Panc1 (cell line): Measurements from ENCODE around the gene RNF41. TPM values are rescaled to one million over a fixed set of nuclear protein-coding genes. Genes with fewer than 3 reads are reported as not detected.

ENCODE experiments used
- ATAC-seq: fragments of 200-7000 bp; cut with Tn5 transposase; 2 replicates; pipeline ENCODE4 v1.9.1; 2020; ENCODE audit warnings: mild to moderate bottlenecking, moderate library complexity
- BruUV-seq: library from RNA; stranded (reverse); fragments of 400-500 nt; replicated peaks from 2 replicates; lab custom pipeline; 2021; lab: Mats Ljungman, UMichigan
- CTCF ChIA-PET: fragments of 300-600 bp; sonication (Branson Sonifier 250); formaldehyde crosslinking; loops from one replicate; lab custom pipeline; 2022; ENCODE audit warnings: antibody characterized with exemption; lab: Charles Lee
- POLR2A ChIA-PET: fragments of 300-600 bp; sonication (Branson Sonifier 250); formaldehyde crosslinking; loops from one replicate; lab custom pipeline; 2022; ENCODE audit warnings: antibody characterized with exemption; lab: Charles Lee
- DNase-seq: peaks from one replicate; pipeline ENCODE4 v3.0.0-alpha.2; 2010; ENCODE audit warnings: low read depth, low spot score
- H3K27ac ChIP-seq: 2 replicates; pipeline ENCODE4 v1.5.1; 2011; ENCODE audit warnings: mild to moderate bottlenecking, low read length, inconsistent platforms
- H3K27me3 ChIP-seq: fragments of 200-500 bp; sonication (Bioruptor generic); 2 replicates; pipeline ENCODE4 v1.6.0; 2014; ENCODE audit warnings: low read length, inconsistent platforms; ENCODE audit not compliant: control insufficient read depth, insufficient read depth
- H3K36me3 ChIP-seq: fragments of 200-500 bp; sonication (Bioruptor generic); 2 replicates; pipeline ENCODE4 v1.5.1; 2014; ENCODE audit warnings: inconsistent platforms, mild to moderate bottlenecking, low read length, moderate library complexity; ENCODE audit not compliant: control insufficient read depth, insufficient read depth
- H3K4me1 ChIP-seq: 2 replicates; pipeline ENCODE4 v1.5.1; 2011; ENCODE audit warnings: inconsistent platforms, mild to moderate bottlenecking, low read length, moderate library complexity; ENCODE audit not compliant: control insufficient read depth, insufficient read depth
- H3K4me3 ChIP-seq, 2 experiments: 2 replicates each; pipeline ENCODE4 v1.5.1; 2011 to 2012; ENCODE audit warnings: low read depth in 2 of 2, low read length in 2 of 2, mild to moderate bottlenecking in 2 of 2, inconsistent platforms in 1 of 2, moderate library complexity in 1 of 2
- H3K9me3 ChIP-seq: fragments of 200-500 bp; sonication (Bioruptor generic); 2 replicates; pipeline ENCODE4 v1.5.1; 2014; ENCODE audit warnings: low read depth, mild to moderate bottlenecking, inconsistent platforms, low read length, moderate library complexity; ENCODE audit not compliant: control insufficient read depth, insufficient read depth
- POLR2AphosphoS5 ChIP-seq: IDR thresholded peaks from 2 replicates; pipeline ENCODE4 v1.6.1; 2012; ENCODE audit warnings: mild to moderate bottlenecking, low read depth, low read length, moderate library complexity
- SIN3A ChIP-seq: IDR thresholded peaks from 2 replicates; pipeline ENCODE4 v1.6.1; 2012; ENCODE audit warnings: low read depth, mild to moderate bottlenecking, low read length, moderate library complexity, borderline replicate concordance; ENCODE audit not compliant: insufficient read depth
- TCF7L2 ChIP-seq: IDR thresholded peaks from 2 replicates; pipeline ENCODE4 v1.6.1; 2011; ENCODE audit warnings: mild to moderate bottlenecking, low read depth, low read length, inconsistent platforms
- in situ Hi-C: cut with HindIII; loops from 2 replicates; pipeline ENCODE4 v1.10.0; 2016; ENCODE audit warnings: low sequenced_read_pairs, low pct_unique_long_range_greater_than_20kb
- intact Hi-C: fragments of 100-400 bp; cut with micrococcal nuclease; formaldehyde crosslinking; loops from one replicate; pipeline ENCODE4 v1.10.0; 2022; ENCODE audit not compliant: unreplicated experiment
- total RNA-seq: library from RNA; stranded (reverse); gene quantifications from one replicate; pipeline ENCODE4 v1.2.1, GENCODE V29; 2021; ENCODE audit not compliant: unreplicated experiment
- TF ChIP-seq, protein P1 (sequence below), 2 experiments: IDR thresholded peaks; 2 replicates each; pipeline ENCODE4 v1.6.1; 2011 to 2012; ENCODE audit warnings: low read depth in 2 of 2, control low read depth in 1 of 2, low read length in 1 of 2, mild to moderate bottlenecking in 1 of 2, moderate library complexity in 1 of 2; ENCODE audit not compliant: insufficient read depth in 1 of 2
- TF ChIP-seq, protein P2 (sequence below): fragments of 450-650 bp; IDR thresholded peaks from 2 replicates; pipeline ENCODE4 v1.5.1; 2017; ENCODE audit warnings: mild to moderate bottlenecking

RNF41 gene
- total RNA-seq, 1 experiment from 2014 or later: 35.3 TPM

DNA sequence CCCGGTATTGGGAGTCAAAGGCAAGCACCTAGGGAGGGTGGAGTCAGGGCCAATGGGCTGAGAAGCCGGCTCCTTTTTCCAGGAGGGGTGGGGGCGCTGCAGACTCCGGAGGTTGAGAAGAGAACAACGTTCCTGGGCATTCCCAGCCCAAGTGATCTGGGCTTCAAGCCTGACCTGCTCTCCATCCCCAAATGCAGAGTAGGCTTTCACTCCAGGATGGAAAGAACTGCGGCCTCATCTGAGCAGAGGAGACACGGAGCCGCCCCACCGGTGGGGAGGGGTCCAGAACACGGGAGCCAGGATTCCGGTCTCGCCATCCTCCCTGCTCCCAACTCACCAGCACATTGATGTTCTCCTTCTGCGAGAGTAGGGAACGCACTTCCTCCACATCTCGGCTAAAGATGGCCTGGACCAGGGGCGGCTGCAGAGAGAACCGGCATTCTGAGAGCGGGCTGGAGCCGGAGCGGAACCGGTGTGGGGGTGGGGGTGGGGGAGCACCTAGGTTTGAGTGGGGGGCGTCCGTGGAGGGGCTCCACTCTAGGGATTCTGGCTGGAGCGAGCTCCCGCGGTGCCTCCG lies 35.9 kb upstream of the RNF41 start:
- intact Hi-C loops: no loop called here
- in situ Hi-C loops: no loop called here
- no peaks in the 10 kb centered on the region for H3K27me3 ChIP-seq
- no peak for TF ChIP-seq TCF7L2
- TF ChIP-seq, protein P1, sequence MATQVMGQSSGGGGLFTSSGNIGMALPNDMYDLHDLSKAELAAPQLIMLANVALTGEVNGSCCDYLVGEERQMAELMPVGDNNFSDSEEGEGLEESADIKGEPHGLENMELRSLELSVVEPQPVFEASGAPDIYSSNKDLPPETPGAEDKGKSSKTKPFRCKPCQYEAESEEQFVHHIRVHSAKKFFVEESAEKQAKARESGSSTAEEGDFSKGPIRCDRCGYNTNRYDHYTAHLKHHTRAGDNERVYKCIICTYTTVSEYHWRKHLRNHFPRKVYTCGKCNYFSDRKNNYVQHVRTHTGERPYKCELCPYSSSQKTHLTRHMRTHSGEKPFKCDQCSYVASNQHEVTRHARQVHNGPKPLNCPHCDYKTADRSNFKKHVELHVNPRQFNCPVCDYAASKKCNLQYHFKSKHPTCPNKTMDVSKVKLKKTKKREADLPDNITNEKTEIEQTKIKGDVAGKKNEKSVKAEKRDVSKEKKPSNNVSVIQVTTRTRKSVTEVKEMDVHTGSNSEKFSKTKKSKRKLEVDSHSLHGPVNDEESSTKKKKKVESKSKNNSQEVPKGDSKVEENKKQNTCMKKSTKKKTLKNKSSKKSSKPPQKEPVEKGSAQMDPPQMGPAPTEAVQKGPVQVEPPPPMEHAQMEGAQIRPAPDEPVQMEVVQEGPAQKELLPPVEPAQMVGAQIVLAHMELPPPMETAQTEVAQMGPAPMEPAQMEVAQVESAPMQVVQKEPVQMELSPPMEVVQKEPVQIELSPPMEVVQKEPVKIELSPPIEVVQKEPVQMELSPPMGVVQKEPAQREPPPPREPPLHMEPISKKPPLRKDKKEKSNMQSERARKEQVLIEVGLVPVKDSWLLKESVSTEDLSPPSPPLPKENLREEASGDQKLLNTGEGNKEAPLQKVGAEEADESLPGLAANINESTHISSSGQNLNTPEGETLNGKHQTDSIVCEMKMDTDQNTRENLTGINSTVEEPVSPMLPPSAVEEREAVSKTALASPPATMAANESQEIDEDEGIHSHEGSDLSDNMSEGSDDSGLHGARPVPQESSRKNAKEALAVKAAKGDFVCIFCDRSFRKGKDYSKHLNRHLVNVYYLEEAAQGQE (IDR thresholded peaks at IDR 0.05; ENCODE audit: insufficient read depth in 1 of 2, low read depth in 2 of 2, low read length in 1 of 2): no peak
- TF ChIP-seq SIN3A: no peak
- ATAC-seq (peak; percentile 58), DNase-seq (no peak)
- BruUV-seq: no TSS peak
- CTCF ChIA-PET: interaction anchor here (0.6 kb wide), 3 partner anchors 9 to 306 kb away, joined by 3 read pairs; partner anchors contain the start of gene RNF41
- H3K9me3 ChIP-seq: no peaks in the 10 kb centered on the region
- peak overlapping the region; percentile 85 for H3K27ac ChIP-seq
- H3K4me3 ChIP-seq: peak overlapping the region; percentile 72 to 87
- peaks cover 14% of the 10 kb centered on the region for H3K36me3 ChIP-seq
- peaks cover 10% of the 10 kb centered on the region for H3K4me1 ChIP-seq
- POLR2A ChIA-PET: no interaction called here

DNA sequence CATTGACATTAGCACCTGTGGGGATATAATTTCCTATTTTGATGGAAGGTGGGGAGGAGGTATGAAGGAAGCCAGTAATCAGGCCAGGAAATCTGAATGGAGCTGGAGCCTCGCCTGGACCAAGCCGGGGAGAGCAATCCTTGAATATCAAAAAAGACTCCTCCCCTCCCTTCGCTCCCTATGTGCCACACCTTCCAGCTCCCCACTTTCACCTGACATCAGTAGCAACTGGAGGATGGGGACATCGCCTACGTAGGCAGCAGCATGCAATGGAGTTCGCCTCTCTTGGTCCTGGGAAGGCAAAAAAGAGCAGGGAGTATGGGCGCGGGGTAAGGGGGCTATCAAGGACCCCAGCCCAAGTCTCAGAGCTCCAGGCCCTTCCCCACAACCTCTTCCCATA lies 35.3 kb upstream of the RNF41 start:
- Histone ChIP-seq H3K27ac (peak overlapping the region; percentile 85), H3K27me3 (no peaks in the 10 kb centered on the region), H3K36me3 (peaks cover 15% of the 10 kb centered on the region), H3K4me3 (peak overlapping the region; percentile 72 to 87), H3K9me3 (no peaks in the 10 kb centered on the region), H3K4me1 (peaks cover 10% of the 10 kb centered on the region)
- no peak for TF ChIP-seq TCF7L2
- TF ChIP-seq SIN3A: no peak
- TF ChIP-seq, protein P2, sequence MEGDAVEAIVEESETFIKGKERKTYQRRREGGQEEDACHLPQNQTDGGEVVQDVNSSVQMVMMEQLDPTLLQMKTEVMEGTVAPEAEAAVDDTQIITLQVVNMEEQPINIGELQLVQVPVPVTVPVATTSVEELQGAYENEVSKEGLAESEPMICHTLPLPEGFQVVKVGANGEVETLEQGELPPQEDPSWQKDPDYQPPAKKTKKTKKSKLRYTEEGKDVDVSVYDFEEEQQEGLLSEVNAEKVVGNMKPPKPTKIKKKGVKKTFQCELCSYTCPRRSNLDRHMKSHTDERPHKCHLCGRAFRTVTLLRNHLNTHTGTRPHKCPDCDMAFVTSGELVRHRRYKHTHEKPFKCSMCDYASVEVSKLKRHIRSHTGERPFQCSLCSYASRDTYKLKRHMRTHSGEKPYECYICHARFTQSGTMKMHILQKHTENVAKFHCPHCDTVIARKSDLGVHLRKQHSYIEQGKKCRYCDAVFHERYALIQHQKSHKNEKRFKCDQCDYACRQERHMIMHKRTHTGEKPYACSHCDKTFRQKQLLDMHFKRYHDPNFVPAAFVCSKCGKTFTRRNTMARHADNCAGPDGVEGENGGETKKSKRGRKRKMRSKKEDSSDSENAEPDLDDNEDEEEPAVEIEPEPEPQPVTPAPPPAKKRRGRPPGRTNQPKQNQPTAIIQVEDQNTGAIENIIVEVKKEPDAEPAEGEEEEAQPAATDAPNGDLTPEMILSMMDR: no peak
- no peak for TF ChIP-seq POLR2AphosphoS5
- TF ChIP-seq, protein P1 (IDR thresholded peaks at IDR 0.05; ENCODE audit: insufficient read depth in 1 of 2, low read depth in 2 of 2, low read length in 1 of 2): no peak
- intact Hi-C loops: no loop called here
- in situ Hi-C loops: no loop called here
- no peak for DNase-seq
- no peak for ATAC-seq
- BruUV-seq: no TSS peak
- CTCF ChIA-PET: no interaction called here
- POLR2A ChIA-PET: no interaction called here
